Stomach (tissue), 4 donors: Measurements from ENCODE around the gene LYPD6.

Source experiments
- POLR2A ChIP-seq, 4 donors: fragments of 450-650 bp; IDR thresholded peaks; one replicate each; pipeline ENCODE4 v1.6.1; 2016; ENCODE audit warnings: antibody characterized with exemption in 4 of 4, control low read depth in 2 of 4, mild to moderate bottlenecking in 1 of 4, moderate library complexity in 1 of 4
- TF ChIP-seq, protein P1 (sequence below), 7 experiments: fragments of 450-650 bp in 4 of 7; fragments of 200-600 bp in 3 of 7; sonication (generic) in 3 of 7; IDR thresholded peaks; one replicate each; pipeline ENCODE4 v1.5.1; 2016 to 2019; ENCODE audit warnings: antibody characterized with exemption in 7 of 7, control low read depth in 2 of 7, mild to moderate bottlenecking in 1 of 7

DNA sequence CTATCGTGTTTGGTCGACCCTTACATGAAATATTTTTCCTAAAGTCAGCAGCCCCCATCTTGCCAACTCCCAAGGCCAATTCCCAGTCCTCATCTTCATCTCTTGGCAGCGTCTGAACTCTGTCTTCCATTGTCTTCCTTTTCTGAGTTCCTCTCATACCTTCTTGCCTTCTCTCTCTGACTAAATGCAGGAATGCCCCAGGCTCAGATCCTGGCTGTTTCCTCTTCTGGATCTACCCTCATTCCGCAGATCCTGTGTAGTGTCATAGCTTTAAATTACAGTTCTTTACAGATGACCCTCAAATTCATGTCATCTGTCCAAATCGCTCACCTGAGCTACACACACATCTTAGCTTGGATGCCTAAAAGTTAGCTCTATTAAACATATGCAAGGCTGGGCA lies 162.5 kb downstream of the LYPD6 start:
- TF ChIP-seq, protein P1, sequence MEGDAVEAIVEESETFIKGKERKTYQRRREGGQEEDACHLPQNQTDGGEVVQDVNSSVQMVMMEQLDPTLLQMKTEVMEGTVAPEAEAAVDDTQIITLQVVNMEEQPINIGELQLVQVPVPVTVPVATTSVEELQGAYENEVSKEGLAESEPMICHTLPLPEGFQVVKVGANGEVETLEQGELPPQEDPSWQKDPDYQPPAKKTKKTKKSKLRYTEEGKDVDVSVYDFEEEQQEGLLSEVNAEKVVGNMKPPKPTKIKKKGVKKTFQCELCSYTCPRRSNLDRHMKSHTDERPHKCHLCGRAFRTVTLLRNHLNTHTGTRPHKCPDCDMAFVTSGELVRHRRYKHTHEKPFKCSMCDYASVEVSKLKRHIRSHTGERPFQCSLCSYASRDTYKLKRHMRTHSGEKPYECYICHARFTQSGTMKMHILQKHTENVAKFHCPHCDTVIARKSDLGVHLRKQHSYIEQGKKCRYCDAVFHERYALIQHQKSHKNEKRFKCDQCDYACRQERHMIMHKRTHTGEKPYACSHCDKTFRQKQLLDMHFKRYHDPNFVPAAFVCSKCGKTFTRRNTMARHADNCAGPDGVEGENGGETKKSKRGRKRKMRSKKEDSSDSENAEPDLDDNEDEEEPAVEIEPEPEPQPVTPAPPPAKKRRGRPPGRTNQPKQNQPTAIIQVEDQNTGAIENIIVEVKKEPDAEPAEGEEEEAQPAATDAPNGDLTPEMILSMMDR (IDR thresholded peaks at IDR 0.05), result no peak
- no peak for TF ChIP-seq POLR2A (IDR thresholded peaks at IDR 0.05)
